ENCODE measurements around the gene TDRD15.
"Not testable (repeated sequence)": the region's sequence is repeated elsewhere in the genome, so short reads cannot be mapped to it uniquely, and the experiment has no call there.

The TDRD15 gene

DNA sequence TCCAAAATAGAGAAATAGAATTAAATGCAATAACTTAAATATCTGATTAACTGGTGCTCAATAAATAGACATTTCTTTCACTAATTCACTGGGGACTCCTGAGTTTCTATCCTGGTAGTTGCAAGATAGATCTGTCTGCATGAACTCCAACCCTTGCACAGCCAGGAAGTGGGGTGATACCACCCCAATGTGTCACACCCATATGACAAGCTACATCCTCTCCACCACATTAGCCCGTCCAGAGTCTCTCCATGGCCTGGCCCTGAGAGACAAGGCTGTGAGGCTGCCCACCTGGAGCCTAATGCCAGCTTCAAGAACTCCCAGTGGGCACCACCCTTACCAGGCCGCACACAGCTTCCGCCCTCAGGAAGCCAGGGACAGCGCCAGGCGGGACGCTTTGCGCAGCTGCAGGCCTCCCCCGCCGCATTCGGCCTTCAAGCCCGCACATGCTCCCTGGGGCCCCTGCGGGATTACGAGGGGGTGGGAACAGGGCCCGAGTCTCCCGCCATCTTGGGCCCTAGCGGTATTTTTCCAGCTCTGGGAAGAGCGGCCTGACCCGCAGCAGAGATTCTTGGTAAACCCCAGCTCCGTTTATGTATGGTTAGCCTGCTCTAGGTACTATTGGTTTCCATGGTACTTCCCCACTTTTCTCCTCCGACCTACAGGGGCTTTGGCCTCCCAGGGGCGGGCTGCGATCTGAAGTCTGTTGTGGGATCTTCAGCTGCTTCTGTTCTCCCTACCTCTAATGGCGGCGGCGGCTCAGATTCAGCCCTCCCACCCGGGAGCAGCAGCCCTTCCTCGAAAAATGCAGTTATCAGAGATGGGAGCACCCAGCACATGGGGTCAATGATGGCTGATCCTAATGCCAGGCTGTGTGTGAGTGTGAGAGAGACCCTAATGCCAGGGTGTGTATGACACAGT lies at the start of gene TDRD15:
Gene TDRD15 (plus strand): TSS at position 496 of the 921 bp plus-strand sequence. CDS start 13,500 bp downstream, outside the sequence.
- no peak for DNase-seq

DNA sequence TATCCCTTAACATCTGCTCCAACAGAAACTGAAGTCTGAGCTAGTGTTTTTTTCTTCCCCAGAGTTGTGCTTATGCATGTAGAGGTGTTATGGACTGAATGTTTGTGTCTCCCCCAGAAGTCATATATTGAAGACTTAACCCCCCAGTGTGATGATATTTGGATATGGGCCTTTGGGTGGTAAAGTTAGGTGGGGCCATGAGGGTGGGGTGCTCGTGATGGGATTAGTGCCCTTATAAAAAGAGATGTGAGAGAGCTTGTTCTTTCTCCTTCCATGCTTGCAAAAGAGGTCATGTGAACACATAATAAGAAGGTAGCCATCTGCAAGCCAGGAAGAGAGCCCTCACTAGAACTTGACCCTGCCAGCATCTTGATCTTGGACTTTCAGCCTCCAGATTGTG lies 45.5 kb upstream of the TDRD15 start:
- DNase-seq, result no peak

- no peak for DNase-seq
These were observed 40.3 kb upstream of the TDRD15 start for GRCh38 chr2:21083482-21083881.

DNA sequence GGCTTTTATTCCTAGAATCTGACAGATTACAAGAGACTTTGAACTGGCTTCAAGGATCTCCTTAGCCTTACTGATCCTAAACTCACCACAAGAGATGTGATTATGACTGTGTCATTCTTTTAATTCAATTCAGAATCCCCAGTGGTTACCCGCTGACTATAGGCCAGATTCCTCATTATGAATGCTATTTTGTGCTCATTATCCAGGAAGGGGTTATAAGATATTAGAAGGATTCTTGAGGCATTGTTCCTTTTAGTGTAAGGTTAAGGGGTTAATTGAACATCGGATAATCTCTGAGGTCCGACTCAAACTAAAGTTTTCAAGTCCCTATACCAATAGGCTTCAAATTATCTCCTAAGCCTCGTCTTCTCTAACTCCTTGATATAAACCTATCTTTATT lies 39.4 kb upstream of the TDRD15 start:
- DNase-seq, result no peak

DNA sequence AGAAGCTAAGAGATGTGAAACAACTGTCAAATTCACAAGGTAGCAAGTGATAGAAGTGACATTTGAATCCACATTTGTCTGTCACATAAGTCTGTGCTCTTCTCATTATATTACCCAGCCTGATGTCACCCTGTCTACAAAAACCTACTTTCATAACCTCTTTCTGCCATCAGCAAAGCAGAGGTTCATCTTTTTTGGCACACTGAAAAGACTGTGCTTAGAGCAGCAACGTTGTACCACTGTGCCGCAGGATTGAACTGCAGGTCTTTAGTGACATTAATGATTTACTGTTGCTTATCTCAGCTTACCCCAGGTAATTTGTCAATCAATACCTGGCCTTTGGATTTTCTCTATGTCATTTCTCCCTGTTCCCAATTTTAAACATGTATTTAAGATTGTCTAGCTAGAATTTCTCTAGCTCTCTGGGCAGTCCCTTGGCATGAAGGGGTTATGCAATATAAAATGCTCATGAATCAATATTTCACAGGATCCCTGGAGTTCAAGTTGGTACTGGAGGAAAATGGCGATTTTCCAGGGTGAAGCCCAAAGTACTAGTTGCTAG lies 31.4 kb upstream of the TDRD15 start:
- DNase-seq, result no peak

GRCh38 chr2:21095178-21095577 lies 28.6 kb upstream of the TDRD15 start:
- no peak for DNase-seq

GRCh38 chr2:21095714-21096113 lies 28.1 kb upstream of the TDRD15 start:
- no peak for DNase-seq

DNA sequence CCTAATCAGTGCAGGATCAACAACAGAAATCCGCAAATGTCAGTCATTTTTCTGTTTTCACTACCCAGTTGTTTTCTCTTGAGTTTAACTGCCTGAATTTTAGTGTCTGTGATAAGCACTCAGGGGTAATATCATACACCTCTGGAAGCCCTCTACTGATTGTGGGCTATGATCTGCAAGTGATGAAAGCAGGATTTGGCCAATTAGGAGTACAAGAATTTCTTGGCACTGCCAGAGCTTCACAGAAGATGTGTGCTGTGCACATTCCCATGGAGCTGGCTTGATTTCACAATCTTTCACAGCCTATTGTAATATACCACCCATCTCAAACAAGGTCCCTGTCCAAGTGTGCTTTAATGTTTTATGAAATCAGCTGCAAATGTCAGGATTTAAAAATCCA lies 27.3 kb upstream of the TDRD15 start:
- no peak for DNase-seq

DNA sequence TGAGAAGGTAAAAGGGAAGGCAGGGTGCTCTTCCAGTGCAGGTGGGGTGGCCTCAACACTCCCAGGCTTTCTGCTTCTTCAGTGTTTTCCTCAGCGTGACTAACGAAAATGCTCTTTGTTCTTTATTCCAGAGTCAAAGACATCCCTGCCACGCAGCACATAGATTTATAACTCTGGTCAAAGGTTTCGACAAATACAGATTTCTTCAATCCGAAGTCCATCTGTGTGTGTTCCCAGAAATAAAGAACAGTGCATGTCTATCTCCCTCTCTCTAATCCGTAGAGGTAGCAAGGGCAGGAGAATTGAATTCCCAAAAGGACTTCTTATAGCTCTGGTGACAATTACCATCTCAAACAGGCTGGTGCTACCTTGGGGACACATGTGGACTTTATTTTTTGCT lies 26.4 kb upstream of the TDRD15 start:
- no peak for DNase-seq

- no peak for DNase-seq
These were observed 25.5 kb upstream of the TDRD15 start for GRCh38 chr2:21098294-21098693.

DNA sequence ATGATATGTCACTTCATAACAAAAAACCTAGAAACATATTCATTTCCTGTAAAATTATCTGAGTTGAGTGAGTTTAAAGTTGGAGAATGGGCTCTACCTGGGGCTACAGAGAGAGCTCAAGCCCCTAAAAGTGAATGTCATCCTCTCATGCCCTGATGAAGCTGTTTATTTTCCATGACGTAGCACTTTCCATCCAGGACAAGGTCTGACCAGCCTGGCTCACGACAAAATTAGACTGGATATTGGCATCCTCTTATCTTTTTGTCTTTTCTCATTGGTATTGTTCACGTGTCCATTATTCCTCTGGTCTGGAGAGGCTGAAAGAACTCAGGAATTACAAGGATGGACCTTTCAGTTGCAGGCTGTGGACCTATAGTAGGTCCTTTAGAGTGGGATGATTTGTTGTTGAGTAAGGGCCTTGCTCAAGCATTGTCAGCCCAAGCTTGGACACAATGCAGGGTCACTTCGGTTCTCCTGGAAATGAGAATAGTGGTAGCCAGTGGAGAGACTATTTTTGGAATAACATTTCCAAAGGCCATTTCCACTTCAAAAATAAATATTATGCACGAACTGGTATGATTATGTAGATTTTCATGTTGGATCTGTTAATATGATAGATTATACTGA lies 24.4 kb upstream of the TDRD15 start:
- DNase-seq, result no peak

DNA sequence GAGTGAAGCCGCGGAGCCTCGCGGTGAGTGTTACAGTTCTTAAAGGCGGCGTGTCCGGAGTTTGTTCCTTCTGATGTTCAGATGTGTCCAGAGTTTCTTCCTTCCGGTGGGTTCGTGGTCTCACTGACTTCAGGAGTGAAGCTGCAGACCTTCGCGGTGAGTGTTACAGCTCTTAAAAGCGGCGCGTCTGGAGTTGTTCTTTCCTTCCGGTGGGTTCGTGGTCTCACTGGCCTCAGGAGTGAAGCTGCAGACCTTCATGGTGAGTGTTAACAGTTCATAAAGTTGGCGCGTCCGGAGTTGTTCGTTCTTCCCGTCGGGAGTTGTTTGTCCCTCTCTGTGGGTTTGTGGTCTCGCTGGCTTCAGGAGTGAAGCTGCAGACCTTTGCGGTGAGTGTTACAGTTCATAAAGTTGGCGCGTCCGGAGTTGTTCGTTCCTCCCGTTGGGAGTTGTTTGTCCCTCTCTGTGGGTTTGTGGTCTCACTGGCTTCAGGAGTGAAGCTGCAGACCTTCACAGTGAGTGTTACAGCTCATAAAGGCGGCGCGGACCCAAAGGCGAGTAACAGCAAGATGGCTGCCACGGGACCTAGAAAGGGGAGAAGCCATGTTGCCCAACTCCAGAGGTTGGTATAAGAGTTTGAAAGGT lies 22.1 kb upstream of the TDRD15 start:
- DNase-seq, result not testable (repeated sequence)

GRCh38 chr2:21102356-21102755 lies 21.4 kb upstream of the TDRD15 start:
- DNase-seq, result no peak

DNA sequence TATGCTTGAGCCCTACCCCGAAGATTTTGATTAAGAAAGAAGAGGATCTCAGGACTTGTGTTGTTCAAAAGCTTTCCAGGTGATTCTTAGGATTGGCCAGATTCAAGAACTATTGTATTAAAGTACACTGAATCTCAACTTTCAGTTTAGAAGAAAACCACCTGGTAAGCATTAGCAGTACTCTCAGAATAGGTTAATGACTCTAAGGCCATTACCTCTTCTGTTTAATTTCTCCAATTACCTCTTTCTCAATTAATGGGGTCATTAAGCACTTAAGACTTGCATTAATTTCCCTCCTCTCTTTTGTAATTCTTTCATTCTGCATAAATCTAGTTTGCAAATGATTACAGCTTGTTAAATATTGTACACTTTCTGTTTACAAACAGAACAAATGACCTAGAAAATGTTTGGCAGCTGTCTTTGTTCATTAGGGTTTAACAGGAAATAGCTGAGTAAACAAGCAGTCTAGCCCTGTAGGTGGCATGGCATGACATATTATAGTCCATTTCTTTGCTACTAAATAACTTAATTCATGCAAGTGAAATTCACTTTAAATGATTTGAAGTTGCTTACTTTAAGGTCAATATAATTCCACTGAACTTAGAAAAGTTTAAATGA lies 20.4 kb upstream of the TDRD15 start:
- DNase-seq, result no peak

DNA sequence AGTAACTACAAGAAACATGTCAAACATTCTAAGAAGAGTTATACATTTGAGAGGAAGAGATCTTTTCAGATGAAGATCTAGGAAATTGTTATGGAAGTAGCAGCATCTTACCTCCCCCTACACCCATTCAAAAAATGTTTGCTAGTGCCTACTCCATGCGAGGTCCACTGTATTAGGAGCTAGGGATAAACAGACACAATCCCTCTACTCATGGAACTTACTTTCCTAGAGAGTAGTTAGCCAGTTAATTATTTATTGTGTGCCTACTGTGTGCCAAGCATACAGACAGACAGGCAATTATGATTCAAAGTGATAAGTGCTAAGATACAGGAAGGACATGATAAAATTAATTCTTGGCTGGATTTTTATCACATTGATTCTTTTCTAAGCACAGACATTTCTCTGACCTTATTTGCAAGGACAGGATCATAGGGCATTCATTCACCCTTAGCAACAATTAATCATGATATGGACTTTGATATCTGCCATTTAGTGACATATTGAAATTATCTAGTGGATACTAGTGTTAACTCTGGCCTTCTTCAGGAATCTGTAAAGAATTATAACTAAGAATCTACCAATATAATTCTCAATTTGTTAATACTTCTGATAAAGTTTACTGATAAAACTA lies 19.6 kb upstream of the TDRD15 start:
- DNase-seq, result no peak

DNA sequence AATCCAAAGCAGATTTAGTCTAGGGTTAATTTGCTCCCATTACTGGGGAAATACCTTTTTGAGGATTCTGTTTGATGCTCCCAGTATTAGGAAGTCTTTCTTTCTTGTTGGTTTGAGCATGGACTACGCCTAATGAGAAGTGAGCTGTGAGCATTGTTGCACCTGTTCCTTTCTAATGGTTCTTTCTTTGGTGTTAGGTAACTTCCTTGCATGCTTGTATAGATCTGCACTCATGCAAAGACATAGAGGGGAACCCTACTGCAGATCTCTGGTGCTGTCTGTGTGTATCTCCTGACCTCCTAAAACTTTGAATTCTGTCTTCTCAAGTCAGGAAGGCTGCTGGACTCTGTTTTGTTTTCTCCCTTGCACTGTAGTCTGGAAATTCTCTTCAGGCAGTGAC lies 12.8 kb upstream of the TDRD15 start:
- no peak for DNase-seq

DNA sequence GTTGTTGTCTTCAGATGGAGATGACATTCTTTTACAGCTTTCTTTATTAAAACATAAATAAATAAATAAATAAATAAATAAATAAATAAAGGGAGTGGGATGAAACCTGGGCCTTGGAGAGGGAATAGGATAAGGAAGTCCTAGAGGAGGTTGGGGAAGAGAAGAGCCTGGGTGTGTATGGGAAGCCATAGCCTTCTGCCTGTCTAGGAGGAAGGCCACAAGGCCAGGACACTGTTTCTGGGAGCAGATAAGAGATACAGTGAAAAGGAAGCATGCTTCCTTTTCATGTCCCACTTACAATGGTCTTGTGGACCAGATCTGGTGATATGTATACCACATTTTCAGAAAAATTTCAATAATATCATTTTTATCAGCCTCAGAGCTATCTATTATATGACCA lies 6.1 kb upstream of the TDRD15 start:
- no peak for DNase-seq

DNA sequence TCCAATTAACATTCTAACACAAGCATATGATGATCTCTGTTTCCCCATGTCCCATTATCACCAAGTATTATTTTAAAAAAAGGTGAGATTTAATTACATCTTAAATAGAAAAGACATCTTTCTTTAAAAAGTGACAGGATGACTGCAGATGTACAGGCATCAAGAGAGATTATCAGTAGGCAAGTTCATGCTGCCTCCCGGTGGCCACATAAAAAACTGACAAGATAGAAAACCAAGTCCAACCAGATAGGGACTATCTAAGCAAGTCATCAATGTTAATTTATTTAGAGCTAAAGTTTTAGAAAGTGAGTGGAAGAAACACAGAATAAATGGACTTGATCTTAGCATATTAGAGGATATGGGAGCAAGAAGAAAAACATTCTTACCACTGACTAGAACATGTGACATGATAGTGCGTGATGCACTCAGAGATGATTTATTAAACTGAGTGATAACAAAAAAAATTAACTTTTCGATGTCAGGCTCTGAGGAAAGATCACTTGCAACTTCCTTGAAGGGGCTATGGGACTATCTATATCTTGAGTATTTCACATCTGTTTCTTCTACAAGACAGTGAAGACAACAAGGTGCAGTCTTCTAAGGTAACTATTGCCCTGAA lies 5.4 kb upstream of the TDRD15 start:
- peak in 1 of 2 donors; percentile 28 for DNase-seq

DNA sequence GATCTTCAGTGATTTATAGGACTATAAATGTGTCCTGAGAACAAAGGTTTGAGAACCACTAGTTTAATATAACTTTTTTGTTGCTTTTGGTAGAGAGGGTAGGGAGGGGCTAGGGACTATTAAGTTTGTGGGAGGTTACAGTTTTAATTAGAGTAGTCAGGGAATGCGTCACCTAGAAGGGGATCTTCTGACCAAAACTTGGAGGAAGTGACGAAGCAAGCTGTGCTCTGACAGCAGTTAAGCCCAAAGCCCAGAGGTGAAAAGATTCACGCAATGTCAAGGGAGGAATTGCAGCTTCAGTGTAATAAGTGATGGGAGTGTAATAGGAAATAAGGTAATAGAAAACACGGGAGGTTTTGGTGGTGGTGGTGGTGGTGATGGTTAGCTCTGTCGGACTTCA lies 8.1 kb downstream of the TDRD15 start:
- DNase-seq, result no peak

- no peak for DNase-seq
These were observed 11.8 kb downstream of the TDRD15 start for GRCh38 chr2:21135585-21135984.

GRCh38 chr2:21142149-21142548 lies 18.4 kb downstream of the TDRD15 start:
- DNase-seq, result no peak

DNA sequence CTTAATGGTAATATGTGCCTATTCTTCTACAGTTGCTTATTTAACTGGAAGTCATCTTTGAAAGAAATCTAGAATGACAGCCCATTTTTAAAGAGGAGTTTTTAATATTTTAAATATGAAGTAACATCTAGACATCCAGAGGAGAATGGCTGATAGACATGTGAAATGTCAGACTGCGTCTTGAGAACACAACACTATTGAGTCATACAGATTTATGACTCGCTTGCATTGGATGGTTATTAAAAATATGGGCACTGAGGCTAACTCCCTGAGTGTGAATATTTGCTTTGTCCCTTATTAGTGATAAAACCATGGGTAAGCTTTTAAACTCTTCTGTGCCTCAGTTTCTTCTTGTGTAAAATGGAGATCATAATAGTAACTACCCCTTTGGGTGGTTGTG lies 22.9 kb downstream of the TDRD15 start:
- no peak for DNase-seq

Measured in inflammatory macrophage treated with lipopolysaccharide for 1 hour (primary cell).